GM15510 (cell line): ENCODE results near the gene SLC7A6.

Experiments used
- POLR2A ChIP-seq: IDR thresholded peaks from 3 replicates; pipeline ENCODE4 v1.6.1; 2011; ENCODE audit warnings: borderline replicate concordance; ENCODE audit not compliant: insufficient read length; ENCODE audit errors: extremely low read depth

Gene SLC7A6

GRCh38 chr16:68345958-68346635, 81.8 kb downstream of the SLC7A6 start:
- TF ChIP-seq POLR2A, result no peak

GRCh38 chr16:68346892-68347480, 82.7 kb downstream of the SLC7A6 start:
- TF ChIP-seq POLR2A, result no peak

GRCh38 chr16:68347605-68348004, 83.3 kb downstream of the SLC7A6 start:
- TF ChIP-seq POLR2A, result no peak

- TF ChIP-seq POLR2A, result no peak
These were observed 84.5 kb downstream of the SLC7A6 start for GRCh38 chr16:68348639-68349445.

GRCh38 chr16:68349838-68350410, 85.6 kb downstream of the SLC7A6 start:
- TF ChIP-seq POLR2A, result no peak

GRCh38 chr16:68350813-68351350, 86.6 kb downstream of the SLC7A6 start:
- TF ChIP-seq POLR2A, result no peak
